Suprapubic skin (tissue), 4 donors: ENCODE results near the gene OR4D6. TPM values are rescaled to one million over a fixed set of nuclear protein-coding genes. Genes with fewer than 3 reads are reported as not detected.

Source experiments
- DNase-seq, 2 donors: peaks; one replicate each; pipeline ENCODE4 v3.0.0-alpha.2; 2019; ENCODE audit warnings: low spot score in 2 of 2
- H3K27ac ChIP-seq: fragments of 200-600 bp; sonication (generic); one replicate; pipeline ENCODE4 v1.5.1; 2019
- H3K27me3 ChIP-seq: fragments of 200-600 bp; sonication (generic); one replicate; pipeline ENCODE4 v1.5.1; 2019
- H3K36me3 ChIP-seq: fragments of 200-600 bp; sonication (generic); one replicate; pipeline ENCODE4 v1.5.1; 2019
- H3K4me1 ChIP-seq: fragments of 200-600 bp; sonication (generic); one replicate; pipeline ENCODE4 v1.5.1; 2019
- H3K4me3 ChIP-seq: fragments of 200-600 bp; sonication (generic); one replicate; pipeline ENCODE4 v1.5.1; 2019; ENCODE audit warnings: mild to moderate bottlenecking
- H3K9me3 ChIP-seq: fragments of 200-600 bp; sonication (generic); one replicate; pipeline ENCODE4 v1.5.1; 2019
- EP300 ChIP-seq: sonication (generic); formaldehyde crosslinking; IDR thresholded peaks from one replicate; pipeline ENCODE4 v1.6.1; 2017; ENCODE audit warnings: antibody characterized with exemption
- POLR2A ChIP-seq, 2 donors: fragments of 450-650 bp; IDR thresholded peaks; one replicate each; pipeline ENCODE4 v1.6.1; 2017; ENCODE audit warnings: antibody characterized with exemption in 2 of 2, mild to moderate bottlenecking in 2 of 2, moderate library complexity in 2 of 2
- POLR2AphosphoS5 ChIP-seq, 3 donors: sonication (generic); formaldehyde crosslinking; IDR thresholded peaks; one replicate each; pipeline ENCODE4 v1.6.1; 2017; ENCODE audit warnings: antibody characterized with exemption in 3 of 3
- WGBS: methylation state at CpG from one replicate; pipeline ENCODE4 v1.1.5; 2018; 5-methylcytosine and 5-hydroxymethylcytosine counted together
- total RNA-seq, 4 donors: library from RNA; depleted of rRNA; stranded (reverse); fragments of >200 nt; gene quantifications; one replicate each; pipeline ENCODE4 v1.1.0, GENCODE V29; 2016
- TF ChIP-seq, protein P1 (sequence below), 2 donors: fragments of 200-600 bp in 1 of 2; fragments of 450-650 bp in 1 of 2; sonication (generic) in 1 of 2; IDR thresholded peaks; one replicate each; pipeline ENCODE4 v1.5.1; 2016 to 2019; ENCODE audit warnings: antibody characterized with exemption in 2 of 2, mild to moderate bottlenecking in 1 of 2, moderate library complexity in 1 of 2

Gene OR4D6
- total RNA-seq, 4 donors from 2014 or later, result not detected

DNA sequence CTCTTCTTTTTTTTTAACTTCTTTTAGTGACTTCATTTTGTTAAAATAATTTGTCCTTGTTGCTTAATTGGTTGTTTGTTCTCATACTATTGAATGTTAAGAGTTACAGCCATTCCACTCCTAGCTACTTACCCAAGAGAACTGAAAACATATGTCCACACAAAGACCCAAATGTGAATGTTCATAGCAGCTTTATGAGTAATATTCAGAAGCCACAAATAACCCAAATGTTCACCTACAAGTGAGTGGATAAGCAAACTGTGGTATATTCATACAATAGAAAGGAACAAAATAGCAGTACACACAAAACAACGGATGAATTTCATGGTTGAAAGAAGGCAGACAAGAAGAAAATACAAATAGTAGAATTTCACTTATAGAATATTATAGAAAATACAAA is 45.2 kb downstream of the OR4D6 start:
- DNase-seq, result no peak
- no peak overlapping the region for H3K27ac ChIP-seq
- H3K27me3 ChIP-seq, result no peaks in the 10 kb centered on the region
- WGBS, result 58% methylated on average over 1 of the region's 1 CpG
- TF ChIP-seq POLR2A (IDR thresholded peaks at IDR 0.05), result no peak
- TF ChIP-seq POLR2AphosphoS5 (IDR thresholded peaks at IDR 0.05), result no peak
- TF ChIP-seq EP300, result no peak
- TF ChIP-seq, protein P1, sequence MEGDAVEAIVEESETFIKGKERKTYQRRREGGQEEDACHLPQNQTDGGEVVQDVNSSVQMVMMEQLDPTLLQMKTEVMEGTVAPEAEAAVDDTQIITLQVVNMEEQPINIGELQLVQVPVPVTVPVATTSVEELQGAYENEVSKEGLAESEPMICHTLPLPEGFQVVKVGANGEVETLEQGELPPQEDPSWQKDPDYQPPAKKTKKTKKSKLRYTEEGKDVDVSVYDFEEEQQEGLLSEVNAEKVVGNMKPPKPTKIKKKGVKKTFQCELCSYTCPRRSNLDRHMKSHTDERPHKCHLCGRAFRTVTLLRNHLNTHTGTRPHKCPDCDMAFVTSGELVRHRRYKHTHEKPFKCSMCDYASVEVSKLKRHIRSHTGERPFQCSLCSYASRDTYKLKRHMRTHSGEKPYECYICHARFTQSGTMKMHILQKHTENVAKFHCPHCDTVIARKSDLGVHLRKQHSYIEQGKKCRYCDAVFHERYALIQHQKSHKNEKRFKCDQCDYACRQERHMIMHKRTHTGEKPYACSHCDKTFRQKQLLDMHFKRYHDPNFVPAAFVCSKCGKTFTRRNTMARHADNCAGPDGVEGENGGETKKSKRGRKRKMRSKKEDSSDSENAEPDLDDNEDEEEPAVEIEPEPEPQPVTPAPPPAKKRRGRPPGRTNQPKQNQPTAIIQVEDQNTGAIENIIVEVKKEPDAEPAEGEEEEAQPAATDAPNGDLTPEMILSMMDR (IDR thresholded peaks at IDR 0.05), result no peak
- H3K4me3 ChIP-seq, result no peak overlapping the region
- H3K9me3 ChIP-seq, result no peaks in the 10 kb centered on the region
- H3K36me3 ChIP-seq, result no peaks in the 10 kb centered on the region
- H3K4me1 ChIP-seq, result no peaks in the 10 kb centered on the region

DNA sequence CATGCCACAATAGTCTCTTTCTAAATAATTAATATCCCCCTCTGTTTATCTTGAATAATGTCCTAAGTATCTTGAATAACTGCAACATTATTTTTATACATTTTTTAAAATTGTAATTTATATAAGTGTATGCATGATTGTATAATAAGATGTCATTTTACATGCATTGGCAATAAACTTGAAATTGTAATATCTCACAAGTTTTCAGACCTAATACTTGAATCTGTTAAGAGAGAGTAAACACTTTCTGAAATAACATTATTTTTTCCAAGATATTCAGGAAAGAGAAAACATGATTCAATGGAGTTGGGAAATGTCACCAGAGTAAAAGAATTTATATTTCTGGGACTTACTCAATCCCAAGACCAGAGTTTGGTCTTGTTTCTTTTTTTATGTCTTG is 46.5 kb downstream of the OR4D6 start, which contains the start of gene OR4D11:
Gene OR4D11, plus strand, starts transcription at position 301 of the 400 bp plus-strand sequence. Its CDS starts 0 bp downstream, at position 301.
- no peak within 1 kb of the TSS for H3K27ac ChIP-seq
- TF ChIP-seq POLR2AphosphoS5 (IDR thresholded peaks at IDR 0.05), result no peak
- no peak for TF ChIP-seq POLR2A (IDR thresholded peaks at IDR 0.05)
- TF ChIP-seq, protein P1 (IDR thresholded peaks at IDR 0.05), result no peak
- no peak for TF ChIP-seq EP300
- H3K36me3 ChIP-seq, result no peaks in the 10 kb centered on the region
- no peak for DNase-seq
- no peaks in the 10 kb centered on the region for H3K27me3 ChIP-seq
- no peak within 1 kb of the TSS for H3K4me3 ChIP-seq
- H3K9me3 ChIP-seq, result no peaks in the 10 kb centered on the region
- no peaks in the 10 kb centered on the region for H3K4me1 ChIP-seq

Other genes with a start within 250 kb of the OR4D6 start
- gene MPEG1, start 244.0 kb upstream of the OR4D6 start, total RNA-seq, result 1 to 10 TPM; 2.3 to 4.5 (median 2.9) TPM
- not detected for gene OR5AN1, start 98.1 kb upstream of the OR4D6 start, total RNA-seq
- under 1 TPM in 1 of 4 donors, not detected in 3; 0.16 TPM for gene OR5A2, start 30.5 kb upstream of the OR4D6 start, total RNA-seq
- gene OR5A1, start 20.5 kb upstream of the OR4D6 start, total RNA-seq, result under 1 TPM in 1 of 4 donors, not detected in 3; 0.04 TPM
- gene OR4D10, start 16.4 kb downstream of the OR4D6 start, total RNA-seq, result not detected
- not detected for gene OR4D11, start 46.6 kb downstream of the OR4D6 start, total RNA-seq
- not detected for gene OR4D9, start 54.6 kb downstream of the OR4D6 start, total RNA-seq
- gene OSBP, start 158.8 kb downstream of the OR4D6 start, total RNA-seq, result 10 to 100 TPM; 37.2 to 71.5 (median 49.6) TPM
- gene PATL1, start 212.1 kb downstream of the OR4D6 start, total RNA-seq, result 10 to 100 TPM; 14.3 to 23.2 (median 19.2) TPM